OCI-LY7 (cell line): ENCODE data around the gene RASD1. TPM values are rescaled to one million over a fixed set of nuclear protein-coding genes. Genes with fewer than 3 reads are reported as not detected.
"Not testable (repeated sequence)": the region's sequence is repeated elsewhere in the genome, so short reads cannot be mapped to it uniquely, and the experiment has no call there.

Experiments
- BruUV-seq: library from RNA; stranded (reverse); fragments of 400-500 nt; replicated peaks from 2 replicates; lab custom pipeline; 2021; lab: Mats Ljungman, UMichigan
- CTCF ChIA-PET: fragments of 300-600 bp; sonication (Branson Sonifier 250); formaldehyde crosslinking; loops from one replicate; lab custom pipeline; 2022; ENCODE audit warnings: antibody characterized with exemption; ENCODE audit not compliant: unreplicated experiment; lab: Charles Lee
- POLR2A ChIA-PET: fragments of 300-600 bp; sonication (Branson Sonifier 250); formaldehyde crosslinking; loops from one replicate; lab custom pipeline; 2022; ENCODE audit warnings: antibody characterized with exemption; lab: Charles Lee
- DNase-seq: peaks from one replicate; pipeline ENCODE4 v3.0.0-alpha.2; 2015; ENCODE audit warnings: low spot score
- H2AFZ ChIP-seq: fragments of 200-600 bp; sonication (generic), shearing (Covaris generic); 2 replicates; pipeline ENCODE4 v1.6.1; 2014; ENCODE audit warnings: mild to moderate bottlenecking, antibody characterized with exemption, low read length, moderate library complexity
- H3K27ac ChIP-seq: fragments of 200-600 bp; sonication (generic); 2 replicates; pipeline ENCODE4 v1.5.1; 2014; ENCODE audit warnings: mixed run types, low read depth, mild to moderate bottlenecking, moderate library complexity, low read length, inconsistent platforms; ENCODE audit not compliant: poor library complexity, severe bottlenecking
- H3K36me3 ChIP-seq: fragments of 200-600 bp; sonication (generic); 2 replicates; pipeline ENCODE4 v1.6.1; 2014; ENCODE audit warnings: mild to moderate bottlenecking, antibody characterized with exemption, low read length, moderate library complexity, mixed read lengths; ENCODE audit not compliant: insufficient read depth
- H3K4me1 ChIP-seq: fragments of 200-600 bp; sonication (generic); 2 replicates; pipeline ENCODE4 v1.5.1; 2014; ENCODE audit warnings: mild to moderate bottlenecking, low read length; ENCODE audit not compliant: insufficient read depth, poor library complexity, severe bottlenecking
- H3K4me2 ChIP-seq: fragments of 200-600 bp; sonication (generic); 2 replicates; pipeline ENCODE4 v1.6.1; 2014; ENCODE audit warnings: mild to moderate bottlenecking, low read length
- H3K4me3 ChIP-seq: fragments of 200-600 bp; sonication (generic); 2 replicates; pipeline ENCODE4 v1.5.1; 2014; ENCODE audit warnings: mild to moderate bottlenecking, low read depth, low read length; ENCODE audit not compliant: poor library complexity, severe bottlenecking
- H3K79me2 ChIP-seq: fragments of 200-600 bp; sonication (generic); 2 replicates; pipeline ENCODE4 v1.6.1; 2016; ENCODE audit warnings: low read depth, mild to moderate bottlenecking, low read length, moderate library complexity, mixed read lengths; ENCODE audit not compliant: insufficient read depth
- H3K9me2 ChIP-seq: fragments of 200-600 bp; sonication (generic); 2 replicates; pipeline ENCODE4 v1.6.1; 2016; ENCODE audit warnings: mild to moderate bottlenecking, low read length, mixed read lengths; ENCODE audit not compliant: insufficient read depth
- H3K9me3 ChIP-seq: fragments of 200-600 bp; sonication (generic); 2 replicates; pipeline ENCODE4 v1.6.1; 2014; ENCODE audit warnings: mild to moderate bottlenecking, mixed run types, low read length, mixed read lengths
- H4K20me1 ChIP-seq: fragments of 200-600 bp; sonication (generic); 2 replicates; pipeline ENCODE4 v1.6.1; 2014; ENCODE audit warnings: mild to moderate bottlenecking, antibody characterized with exemption, low read length, moderate library complexity, mixed read lengths; ENCODE audit not compliant: insufficient read depth
- EZH2phosphoT487 ChIP-seq: fragments of 200-600 bp; sonication (generic); IDR thresholded peaks from 2 replicates; pipeline ENCODE4 v1.6.1; 2018; ENCODE audit warnings: low read depth, borderline replicate concordance, mild to moderate bottlenecking, mixed run types, antibody characterized with exemption, low read length, moderate library complexity, mixed read lengths
- intact Hi-C: fragments of 100-400 bp; cut with micrococcal nuclease; formaldehyde crosslinking; loops from one replicate; pipeline ENCODE4 v1.10.0; 2022; ENCODE audit not compliant: unreplicated experiment
- total RNA-seq, 2 experiments: library from RNA; depleted of rRNA in 1 of 2; stranded (reverse); fragments of >200 nt in 1 of 2; shearing (Covaris generic) in 1 of 2; gene quantifications; 2 replicates each; pipeline ENCODE4 v1.2.3, GENCODE V29; 2014 to 2022
- TF ChIP-seq, protein P1 (sequence below): fragments of 200-600 bp; sonication (generic); conservative IDR thresholded peaks from 2 replicates; pipeline ENCODE4 v1.5.1; 2014; ENCODE audit warnings: mild to moderate bottlenecking, antibody characterized with exemption, low read length, moderate library complexity, mixed read lengths

The RASD1 gene
- total RNA-seq, 2 experiments from 2014 or later, result 0.19 TPM; not detected in 1

DNA sequence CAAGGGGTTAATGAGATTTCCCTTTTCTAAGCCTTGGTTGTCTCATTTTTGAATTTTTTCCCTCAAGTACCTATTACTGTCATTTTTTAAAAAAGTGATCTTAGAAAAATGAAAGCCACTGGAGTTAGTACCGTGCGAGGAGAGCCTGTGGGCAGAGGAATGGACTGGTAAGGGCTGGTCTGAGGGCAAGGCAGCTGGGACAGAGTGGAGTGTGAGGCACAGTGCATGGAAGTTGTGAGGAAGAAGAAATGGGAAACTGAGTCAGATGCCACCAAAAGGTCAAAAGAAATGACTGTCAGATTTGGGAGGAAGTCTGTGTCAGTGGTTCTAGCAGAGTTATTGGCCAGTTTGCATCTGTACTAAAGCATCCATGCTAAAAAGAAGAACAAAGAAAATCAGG, 8.2 kb downstream of the RASD1 start:
- Histone ChIP-seq H4K20me1 (0 out of 2 replicates have a peak, but pooled peaks cover 3% of the 10 kb centered on the region), H3K4me3 (no peak overlapping the region), H3K36me3 (peaks cover 77% of the 10 kb centered on the region), H3K4me1 (no peaks in the 10 kb centered on the region), H3K4me2 (no peak overlapping the region), H3K9me2 (no peaks in the 10 kb centered on the region), H3K79me2 (peaks cover 20% of the 10 kb centered on the region; the same call in 1 of the 2 replicates), H3K9me3 (no peaks in the 10 kb centered on the region), H2AFZ (no peak overlapping the region), H3K27ac (no peak overlapping the region)
- intact Hi-C loops, result no loop called here
- POLR2A ChIA-PET, result no interaction called here
- TF ChIP-seq EZH2phosphoT487, result no peak
- TF ChIP-seq, protein P1, sequence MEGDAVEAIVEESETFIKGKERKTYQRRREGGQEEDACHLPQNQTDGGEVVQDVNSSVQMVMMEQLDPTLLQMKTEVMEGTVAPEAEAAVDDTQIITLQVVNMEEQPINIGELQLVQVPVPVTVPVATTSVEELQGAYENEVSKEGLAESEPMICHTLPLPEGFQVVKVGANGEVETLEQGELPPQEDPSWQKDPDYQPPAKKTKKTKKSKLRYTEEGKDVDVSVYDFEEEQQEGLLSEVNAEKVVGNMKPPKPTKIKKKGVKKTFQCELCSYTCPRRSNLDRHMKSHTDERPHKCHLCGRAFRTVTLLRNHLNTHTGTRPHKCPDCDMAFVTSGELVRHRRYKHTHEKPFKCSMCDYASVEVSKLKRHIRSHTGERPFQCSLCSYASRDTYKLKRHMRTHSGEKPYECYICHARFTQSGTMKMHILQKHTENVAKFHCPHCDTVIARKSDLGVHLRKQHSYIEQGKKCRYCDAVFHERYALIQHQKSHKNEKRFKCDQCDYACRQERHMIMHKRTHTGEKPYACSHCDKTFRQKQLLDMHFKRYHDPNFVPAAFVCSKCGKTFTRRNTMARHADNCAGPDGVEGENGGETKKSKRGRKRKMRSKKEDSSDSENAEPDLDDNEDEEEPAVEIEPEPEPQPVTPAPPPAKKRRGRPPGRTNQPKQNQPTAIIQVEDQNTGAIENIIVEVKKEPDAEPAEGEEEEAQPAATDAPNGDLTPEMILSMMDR, result no peak
- CTCF ChIA-PET, result no interaction called here
- no TSS peak for BruUV-seq
- no peak for DNase-seq

DNA sequence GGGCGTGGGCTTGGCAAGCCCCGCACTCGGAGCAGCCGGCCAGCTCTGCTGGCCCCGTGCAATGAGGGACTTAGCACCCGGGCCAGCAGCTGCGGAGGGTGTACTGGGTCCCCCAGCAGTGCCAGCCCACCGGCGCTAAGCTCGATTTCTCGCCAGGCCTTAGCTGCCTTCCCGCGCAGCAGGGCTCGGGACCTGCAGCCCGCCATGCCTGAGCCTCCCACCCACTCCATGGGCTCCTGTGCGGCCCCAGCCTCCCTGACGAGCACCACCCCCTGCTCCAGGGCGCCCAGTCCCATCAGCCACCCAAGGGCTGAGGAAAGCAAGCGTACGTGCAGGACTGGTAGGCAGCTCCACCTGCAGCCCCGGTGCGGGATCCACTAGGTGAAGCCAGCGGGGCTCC, 9.8 kb downstream of the RASD1 start:
- BruUV-seq, POLR2A ChIA-PET: not testable (repeated sequence)

DNA sequence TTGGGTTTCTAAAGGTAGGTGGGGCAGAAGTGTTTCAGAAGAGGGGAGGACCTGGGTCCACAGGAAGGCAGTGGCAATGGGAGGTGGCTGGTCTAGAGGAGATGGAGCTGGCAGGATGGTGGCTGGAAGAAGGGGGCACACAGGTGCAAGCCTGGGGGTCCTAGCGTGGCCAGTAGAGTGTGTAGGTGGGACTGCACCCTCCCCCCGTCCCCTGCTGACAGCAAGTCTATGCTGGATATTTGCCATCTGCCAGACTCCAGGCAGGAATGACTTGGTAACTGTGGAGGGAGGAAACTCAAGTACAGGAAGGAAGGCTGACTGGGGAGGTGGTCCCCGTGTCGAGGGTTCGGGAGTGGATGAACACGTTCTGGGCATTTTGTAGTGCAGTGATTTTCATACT, 10.8 kb downstream of the RASD1 start:
- ChIA-PET POLR2A (no interaction called here), CTCF (no interaction called here)
- Histone ChIP-seq H3K4me3 (no peak overlapping the region), H3K9me2 (no peaks in the 10 kb centered on the region), H2AFZ (no peak overlapping the region), H3K36me3 (peaks cover 78% of the 10 kb centered on the region), H3K27ac (no peak overlapping the region), H4K20me1 (peaks cover 6% of the 10 kb centered on the region), H3K79me2 (peaks cover 46% of the 10 kb centered on the region), H3K4me2 (no peak overlapping the region), H3K4me1 (peaks cover 19% of the 10 kb centered on the region), H3K9me3 (no peaks in the 10 kb centered on the region)
- no peak for DNase-seq
- TF ChIP-seq, protein P1, result no peak
- TF ChIP-seq EZH2phosphoT487, result no peak
- BruUV-seq, result no TSS peak
- intact Hi-C loops, result no loop called here

More for the DNA sequence above, 9.8 kb downstream of the RASD1 start:
- H3K4me1 ChIP-seq, H3K27ac ChIP-seq, CTCF ChIA-PET, intact Hi-C loops, H3K4me2 ChIP-seq, H3K4me3 ChIP-seq, H2AFZ ChIP-seq, H3K9me2 ChIP-seq, DNase-seq, H3K9me3 ChIP-seq, H4K20me1 ChIP-seq: not testable (repeated sequence)
- Histone ChIP-seq H3K79me2 (peaks cover 36% of the 10 kb centered on the region), H3K36me3 (peaks cover 79% of the 10 kb centered on the region)
